GM18511 (cell line): Measurements from ENCODE around the gene DNM2.
A peak's percentile ranks its signal among the peaks of the same experiment; 100 is the strongest.
"Not testable (repeated sequence)": the region's sequence is repeated elsewhere in the genome, so short reads cannot be mapped to it uniquely, and the experiment has no call there.

Source experiments
- ATAC-seq: cut with Tn5 transposase; IDR thresholded peaks from one replicate; pipeline ENCODE4 v1.9.1; 2021; ENCODE audit warnings: mild to moderate bottlenecking, moderate library complexity; ENCODE audit not compliant: unreplicated experiment

The DNM2 gene

DNA sequence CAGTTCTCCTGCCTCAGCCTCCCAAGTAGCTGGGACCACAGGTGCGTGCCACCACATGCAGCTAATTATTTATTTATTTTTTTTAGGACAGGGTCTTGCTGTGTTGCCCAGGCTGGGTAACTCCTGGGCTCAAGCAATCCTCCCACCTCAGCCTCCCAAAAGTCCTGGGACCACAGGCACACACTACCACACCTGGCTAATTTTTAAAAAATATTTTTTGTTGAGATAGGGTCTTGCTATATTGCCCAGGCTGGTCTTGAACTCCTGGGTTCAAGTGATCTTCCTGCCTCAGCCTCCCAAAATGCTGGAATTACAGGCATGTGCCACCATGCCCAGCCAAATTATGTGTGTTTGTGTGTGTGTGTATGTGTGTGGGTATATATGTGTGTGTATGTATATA lies 139.0 kb downstream of the DNM2 start:
- ATAC-seq = not testable (repeated sequence)

GRCh38 chr19:10858204-10858828 lies 140.4 kb downstream of the DNM2 start:
- ATAC-seq = no peak

DNA sequence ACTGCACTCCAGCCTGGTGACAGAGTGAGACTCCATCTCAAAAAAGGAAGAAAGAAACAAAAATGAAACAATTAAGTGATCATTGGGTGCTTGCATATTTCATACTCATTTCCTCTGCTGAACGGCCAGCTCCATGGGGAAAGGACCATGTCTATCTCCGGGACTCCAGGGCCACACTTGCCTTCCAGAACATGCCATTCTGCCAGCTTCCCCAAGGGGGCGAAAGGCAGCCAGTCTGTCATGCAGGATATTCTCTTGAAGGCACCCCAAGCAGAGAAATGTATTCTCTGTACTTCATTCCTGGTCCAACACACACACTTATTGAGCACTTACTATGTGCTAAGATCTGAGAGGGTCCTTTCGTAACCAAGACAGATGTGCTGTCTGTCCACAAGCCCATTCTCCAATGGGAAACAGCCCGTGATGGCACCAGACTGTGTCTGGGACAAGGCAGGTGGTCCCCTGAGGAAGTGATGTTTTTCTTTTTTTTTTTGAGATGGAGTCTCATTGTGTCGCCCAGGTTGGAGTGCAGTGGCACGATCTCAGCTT lies 143.3 kb downstream of the DNM2 start:
- ATAC-seq = no peak

- no peak for ATAC-seq
These were observed 144.8 kb downstream of the DNM2 start for GRCh38 chr19:10862561-10863106.

- no peak for ATAC-seq
These were observed 145.3 kb downstream of the DNM2 start for GRCh38 chr19:10863107-10863717.

DNA sequence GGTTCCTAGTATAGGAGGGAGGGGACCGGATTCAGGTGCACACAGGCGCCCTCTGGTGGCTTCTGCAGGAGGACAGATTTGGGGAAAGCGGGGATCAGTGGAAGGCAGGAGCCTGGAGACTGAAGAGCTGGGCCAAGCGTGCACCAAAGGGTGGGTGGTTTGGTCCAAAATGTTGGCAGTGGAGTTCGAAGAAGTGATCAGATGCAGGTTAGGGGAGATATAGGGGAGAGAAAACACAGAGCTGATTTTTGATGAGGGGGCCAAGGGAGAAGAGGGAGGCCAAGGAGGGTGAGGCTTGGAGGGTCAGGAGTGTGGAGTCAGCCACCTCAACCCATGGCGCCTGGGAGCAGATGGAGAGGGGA lies 146.6 kb downstream of the DNM2 start:
- ATAC-seq = no peak

DNA sequence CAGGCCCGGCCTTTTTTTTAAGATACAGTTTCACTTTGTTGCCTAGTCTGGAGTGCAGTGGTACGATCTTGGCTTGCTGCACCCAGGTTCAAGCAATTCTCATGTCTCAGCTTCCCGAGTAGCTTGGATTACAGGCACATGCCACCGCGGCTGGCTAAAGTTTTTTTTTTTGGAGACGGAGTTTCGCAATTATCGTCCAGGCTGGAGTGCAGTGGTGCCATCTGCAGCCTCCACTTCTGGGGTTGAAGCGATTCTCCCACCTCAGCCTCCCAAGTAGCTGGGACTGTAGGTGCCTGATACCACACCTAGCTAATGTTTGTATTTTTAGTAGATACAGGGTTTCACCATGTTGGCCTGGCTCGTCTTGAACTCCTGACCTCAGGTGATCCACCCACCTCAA lies 148.6 kb downstream of the DNM2 start:
- ATAC-seq = no peak

GRCh38 chr19:10868872-10869547 lies 151.1 kb downstream of the DNM2 start:
- no peak for ATAC-seq

DNA sequence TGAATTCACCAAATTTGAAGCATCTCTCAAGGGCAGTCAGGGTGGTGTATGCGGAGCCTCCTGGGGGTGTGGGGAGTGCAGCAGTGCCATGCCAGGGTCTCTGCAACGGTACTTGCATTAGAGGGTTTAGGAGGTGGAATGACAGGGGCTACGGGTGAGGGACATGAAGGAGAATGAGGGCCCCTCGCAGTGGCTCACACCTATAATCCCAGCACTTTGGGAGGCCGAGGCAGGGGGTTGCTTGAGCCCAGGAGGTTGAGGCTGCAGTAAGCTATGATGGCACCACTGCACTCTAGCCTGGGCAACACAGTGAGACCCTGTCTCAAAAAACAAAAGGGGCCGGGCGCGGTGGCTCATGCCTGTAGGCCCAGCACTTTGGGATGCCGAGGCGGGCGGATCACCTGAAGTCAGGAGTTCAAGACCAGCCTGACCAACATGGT lies 152.0 kb downstream of the DNM2 start:
- ATAC-seq = not testable (repeated sequence)

GRCh38 chr19:10870501-10870954 lies 152.6 kb downstream of the DNM2 start:
- no peak for ATAC-seq

DNA sequence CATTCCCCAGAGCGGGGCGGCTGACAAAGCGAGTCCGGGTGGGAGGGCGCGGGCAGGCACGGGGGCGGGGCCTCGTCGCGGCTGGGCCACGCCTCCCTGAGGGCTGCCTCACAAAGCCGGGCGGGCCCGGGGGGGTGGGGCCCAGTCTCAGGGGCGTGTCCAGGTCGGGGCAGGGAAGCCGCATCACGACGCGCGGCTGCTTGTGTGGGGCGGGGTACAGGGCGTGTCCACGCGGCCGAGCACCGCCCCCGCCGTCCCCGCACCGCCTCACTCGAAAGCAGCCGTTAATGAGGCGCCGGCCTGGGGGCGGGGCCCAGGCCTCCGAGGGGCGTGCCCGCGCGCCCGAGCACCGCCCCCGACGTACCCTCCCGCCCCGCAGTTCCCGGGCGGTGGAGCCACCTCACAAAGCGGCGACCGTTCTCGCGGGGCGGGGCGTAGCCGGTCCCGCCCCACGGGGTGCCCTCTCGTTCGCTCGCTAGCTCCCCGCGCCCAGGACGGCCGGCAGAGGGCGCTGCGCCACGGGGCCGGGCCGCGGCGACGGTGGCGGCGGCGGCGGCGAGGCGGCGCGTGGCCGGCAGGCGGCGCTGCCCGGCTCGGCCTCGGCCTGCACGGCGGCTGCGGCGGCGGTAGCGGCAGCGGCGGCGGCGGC lies 153.2 kb downstream of the DNM2 start, which contains the start of gene CARM1:
CARM1 (plus strand) TSS at position 599 of the 649 bp plus-strand sequence. CDS start 150 bp downstream, outside the sequence.
- peak; percentile 71 for ATAC-seq

- no peak for ATAC-seq
These were observed 154.0 kb downstream of the DNM2 start for GRCh38 chr19:10871711-10872545.

DNA sequence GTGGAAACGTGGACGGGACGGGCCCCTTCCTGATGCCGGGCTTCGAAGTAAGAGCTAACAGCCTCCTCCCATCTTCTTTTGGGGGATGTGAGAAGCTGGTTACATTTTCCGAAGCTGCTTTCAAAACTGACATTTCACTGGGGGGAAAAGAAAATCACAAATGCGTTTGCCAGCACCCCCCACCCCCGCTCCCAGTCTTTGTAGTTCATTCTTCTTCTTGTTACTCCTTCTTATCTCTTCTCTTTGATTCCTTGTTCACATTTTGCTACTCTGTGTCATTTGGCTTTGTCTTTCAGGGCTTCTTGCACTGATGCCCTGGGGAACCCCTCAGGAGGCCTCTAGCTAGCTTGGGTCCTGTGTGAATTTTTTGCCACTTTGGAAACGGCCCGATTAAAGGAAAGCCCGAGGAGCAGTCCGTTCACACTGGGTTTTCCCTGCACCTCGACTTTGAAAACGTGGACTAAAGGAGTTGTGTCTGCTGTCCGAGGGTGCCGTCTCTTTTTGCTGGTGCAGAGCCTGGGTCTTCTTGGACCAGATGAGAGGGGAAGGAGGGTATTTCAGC lies 154.7 kb downstream of the DNM2 start:
- ATAC-seq = no peak

- ATAC-seq = no peak
These were observed 156.1 kb downstream of the DNM2 start for GRCh38 chr19:10874024-10874423.

DNA sequence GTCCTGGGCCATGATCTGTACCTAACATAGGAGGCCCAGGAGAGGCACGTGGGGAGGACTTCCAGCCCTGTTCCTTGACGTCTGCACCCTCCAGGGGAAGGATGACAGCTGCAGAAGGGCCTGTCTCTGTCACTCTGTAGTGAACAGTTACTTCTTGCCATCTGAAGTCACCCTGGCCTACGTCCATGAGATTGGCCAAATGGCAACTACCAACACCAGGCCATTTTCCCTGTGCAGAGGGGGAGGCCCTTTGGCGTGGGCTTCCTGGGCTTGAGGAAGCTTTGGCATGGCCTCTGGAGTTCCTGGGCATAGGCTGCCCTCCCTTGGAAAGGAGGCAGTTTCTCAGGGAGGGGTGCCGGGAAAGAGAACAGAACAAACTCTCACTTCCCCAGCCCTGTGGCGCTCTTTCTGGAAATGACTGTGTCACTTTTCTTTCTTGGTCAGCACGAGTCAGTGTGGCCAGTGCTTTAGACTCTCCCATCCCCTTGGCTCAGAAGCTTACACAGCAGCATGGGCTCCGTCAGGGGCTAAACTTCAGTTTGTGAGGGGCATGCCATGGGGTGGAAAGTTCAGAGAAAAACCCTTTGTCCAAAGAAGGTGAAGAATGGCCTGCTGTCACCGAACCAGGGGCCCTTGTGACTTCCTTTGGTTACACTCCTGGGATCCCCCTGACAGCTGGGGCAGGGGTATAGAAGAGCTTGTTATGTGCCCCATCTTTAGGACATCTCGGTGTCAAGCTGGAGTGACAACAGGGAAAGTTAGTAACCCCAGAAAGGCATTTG lies 158.8 kb downstream of the DNM2 start:
- peak; percentile 54 for ATAC-seq

GRCh38 chr19:10877608-10878007 lies 159.7 kb downstream of the DNM2 start:
- ATAC-seq = not testable (repeated sequence)

GRCh38 chr19:10878253-10878652 lies 160.4 kb downstream of the DNM2 start:
- ATAC-seq = no peak
